Osteocyte (in vitro differentiated cells): ENCODE data around the gene CTDSP1. TPM values are rescaled to one million over a fixed set of nuclear protein-coding genes. Genes with fewer than 3 reads are reported as not detected.

Experiments used
- DNase-seq: peaks from one replicate; pipeline ENCODE4 v3.0.0; 2021; ENCODE audit warnings: mixed read lengths; ENCODE audit not compliant: unreplicated experiment; ENCODE audit errors: extremely low spot score
- H3K27ac Mint-ChIP-seq: one replicate; pipeline ENCODE4 v1.8.0; 2021; ENCODE audit warnings: mild to moderate bottlenecking, mixed read lengths; ENCODE audit not compliant: unreplicated experiment
- H3K27me3 Mint-ChIP-seq: one replicate; pipeline ENCODE4 v1.8.0; 2021; ENCODE audit warnings: mixed read lengths; ENCODE audit not compliant: unreplicated experiment
- H3K36me3 Mint-ChIP-seq: one replicate; pipeline ENCODE4 v1.8.0; 2021; ENCODE audit warnings: mixed read lengths; ENCODE audit not compliant: unreplicated experiment
- H3K4me1 Mint-ChIP-seq: one replicate; pipeline ENCODE4 v1.8.0; 2021; ENCODE audit warnings: mixed read lengths; ENCODE audit not compliant: unreplicated experiment
- H3K4me3 Mint-ChIP-seq: one replicate; pipeline ENCODE4 v1.8.0; 2021; ENCODE audit warnings: mild to moderate bottlenecking, moderate library complexity, mixed read lengths; ENCODE audit not compliant: unreplicated experiment
- H3K9me3 Mint-ChIP-seq: one replicate; pipeline ENCODE4 v1.8.0; 2021; ENCODE audit warnings: mixed read lengths; ENCODE audit not compliant: unreplicated experiment
- total RNA-seq: library from RNA; stranded (reverse); gene quantifications from 2 replicates; pipeline ENCODE4 v1.2.1, GENCODE V29; 2021
- TF ChIP-seq, protein P1 (sequence below): fragments of 200-600 bp; sonication (generic); IDR thresholded peaks from 2 replicates; pipeline ENCODE4 v1.5.0; 2021; ENCODE audit warnings: antibody characterized with exemption, mild to moderate bottlenecking, moderate library complexity

The CTDSP1 gene
- total RNA-seq, 1 donor from 2014 or later, result 131 TPM

DNA sequence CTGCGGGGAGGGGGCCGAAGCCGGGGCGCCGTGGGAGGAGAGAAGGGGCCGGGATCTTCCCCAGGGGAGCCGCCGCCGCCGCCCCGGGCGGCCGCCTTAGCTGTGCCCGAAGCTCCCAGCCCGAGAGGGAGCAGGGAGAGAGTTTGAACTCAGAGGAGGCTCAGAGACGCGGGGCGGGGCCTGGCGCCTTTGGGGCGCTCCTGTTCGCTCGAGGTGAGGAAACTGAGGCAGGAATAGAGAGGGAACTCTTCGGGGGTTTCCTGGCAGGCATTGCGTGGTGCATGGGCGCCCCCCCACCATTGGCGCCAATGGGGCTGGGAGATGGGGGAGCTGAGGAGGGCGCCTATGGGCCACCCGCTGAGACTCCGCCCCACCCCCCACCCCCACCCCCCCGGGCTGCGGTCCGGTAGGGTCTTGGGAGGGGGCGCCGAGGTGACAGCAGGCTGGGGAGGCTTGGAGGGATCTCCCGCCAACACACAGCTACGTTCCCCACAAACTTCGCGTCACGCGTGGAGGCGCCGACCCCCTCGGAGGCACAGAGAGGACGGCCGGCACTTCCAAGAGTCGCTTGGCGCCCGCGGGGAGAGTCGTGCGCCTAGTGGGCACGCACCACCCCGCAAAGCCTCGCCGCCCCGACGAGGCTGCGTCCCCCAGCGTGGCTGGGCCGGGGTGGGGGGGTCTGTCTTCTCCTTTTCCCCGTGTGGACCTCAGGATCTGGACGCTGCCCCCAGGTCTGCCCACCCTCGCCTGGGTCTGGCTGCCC lies 680 bp downstream of the CTDSP1 start:
- Mint-ChIP-seq H3K27ac (peak overlapping the region; percentile 89), H3K9me3 (no peaks in the 10 kb centered on the region), H3K4me1 (peaks cover 42% of the 10 kb centered on the region), H3K4me3 (peak overlapping the region; percentile 94), H3K36me3 (peaks cover 14% of the 10 kb centered on the region), H3K27me3 (no peaks in the 10 kb centered on the region)
- DNase-seq, result no peak
- TF ChIP-seq, protein P1, sequence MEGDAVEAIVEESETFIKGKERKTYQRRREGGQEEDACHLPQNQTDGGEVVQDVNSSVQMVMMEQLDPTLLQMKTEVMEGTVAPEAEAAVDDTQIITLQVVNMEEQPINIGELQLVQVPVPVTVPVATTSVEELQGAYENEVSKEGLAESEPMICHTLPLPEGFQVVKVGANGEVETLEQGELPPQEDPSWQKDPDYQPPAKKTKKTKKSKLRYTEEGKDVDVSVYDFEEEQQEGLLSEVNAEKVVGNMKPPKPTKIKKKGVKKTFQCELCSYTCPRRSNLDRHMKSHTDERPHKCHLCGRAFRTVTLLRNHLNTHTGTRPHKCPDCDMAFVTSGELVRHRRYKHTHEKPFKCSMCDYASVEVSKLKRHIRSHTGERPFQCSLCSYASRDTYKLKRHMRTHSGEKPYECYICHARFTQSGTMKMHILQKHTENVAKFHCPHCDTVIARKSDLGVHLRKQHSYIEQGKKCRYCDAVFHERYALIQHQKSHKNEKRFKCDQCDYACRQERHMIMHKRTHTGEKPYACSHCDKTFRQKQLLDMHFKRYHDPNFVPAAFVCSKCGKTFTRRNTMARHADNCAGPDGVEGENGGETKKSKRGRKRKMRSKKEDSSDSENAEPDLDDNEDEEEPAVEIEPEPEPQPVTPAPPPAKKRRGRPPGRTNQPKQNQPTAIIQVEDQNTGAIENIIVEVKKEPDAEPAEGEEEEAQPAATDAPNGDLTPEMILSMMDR, result no peak

DNA sequence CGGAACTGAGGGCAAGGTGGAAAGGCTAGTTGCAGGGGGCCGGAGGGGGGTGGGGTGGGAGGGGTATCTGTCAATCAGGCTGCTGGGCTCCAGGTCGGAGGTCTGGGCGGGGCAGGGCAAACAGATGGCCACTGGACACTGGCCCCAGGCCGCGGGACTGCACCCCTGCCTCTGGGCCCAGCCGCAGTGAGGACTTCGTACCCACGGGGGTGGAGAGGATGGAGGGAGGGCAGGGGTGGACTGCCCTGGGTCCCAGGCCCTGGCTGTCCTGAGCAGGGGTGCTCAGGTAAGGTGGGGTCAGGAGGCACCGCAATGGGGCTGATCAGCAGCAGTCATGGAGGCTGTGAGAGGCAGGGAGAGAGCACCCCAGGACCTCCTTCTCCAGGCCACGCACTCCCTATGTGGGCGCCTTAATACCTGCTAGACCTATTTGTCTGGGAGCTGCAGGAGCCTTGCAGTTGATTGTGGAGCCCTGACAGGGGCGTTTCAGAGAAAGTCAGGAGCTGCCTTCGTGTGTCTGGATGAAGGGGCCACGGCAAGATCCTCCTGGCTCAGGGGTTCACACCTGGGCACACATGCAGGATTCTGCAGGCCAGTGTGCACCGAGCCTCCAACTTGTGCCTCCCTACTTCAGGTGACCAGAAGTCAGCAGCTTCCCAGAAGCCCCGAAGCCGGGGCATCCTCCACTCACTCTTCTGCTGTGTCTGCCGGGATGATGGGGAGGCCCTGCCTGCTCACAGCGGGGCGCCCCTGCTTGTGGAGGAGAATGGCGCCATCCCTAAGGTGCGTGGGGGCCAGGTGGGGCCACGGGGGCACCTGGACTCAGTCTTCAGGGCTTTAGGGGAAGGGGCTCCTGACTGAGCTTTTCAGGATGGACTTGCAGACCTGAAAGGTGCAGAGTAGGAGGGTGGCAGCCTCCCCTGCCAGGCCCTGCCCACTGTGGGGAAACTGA lies 1.5 kb downstream of the CTDSP1 start:
- H3K4me1 Mint-ChIP-seq, result peaks cover 45% of the 10 kb centered on the region
- no peaks in the 10 kb centered on the region for H3K27me3 Mint-ChIP-seq
- no peak for DNase-seq
- TF ChIP-seq, protein P1, result no peak
- H3K9me3 Mint-ChIP-seq, result no peaks in the 10 kb centered on the region
- peak overlapping the region; percentile 18 for H3K27ac Mint-ChIP-seq
- H3K36me3 Mint-ChIP-seq, result peaks cover 14% of the 10 kb centered on the region
- H3K4me3 Mint-ChIP-seq, result peak overlapping the region; percentile 94

DNA sequence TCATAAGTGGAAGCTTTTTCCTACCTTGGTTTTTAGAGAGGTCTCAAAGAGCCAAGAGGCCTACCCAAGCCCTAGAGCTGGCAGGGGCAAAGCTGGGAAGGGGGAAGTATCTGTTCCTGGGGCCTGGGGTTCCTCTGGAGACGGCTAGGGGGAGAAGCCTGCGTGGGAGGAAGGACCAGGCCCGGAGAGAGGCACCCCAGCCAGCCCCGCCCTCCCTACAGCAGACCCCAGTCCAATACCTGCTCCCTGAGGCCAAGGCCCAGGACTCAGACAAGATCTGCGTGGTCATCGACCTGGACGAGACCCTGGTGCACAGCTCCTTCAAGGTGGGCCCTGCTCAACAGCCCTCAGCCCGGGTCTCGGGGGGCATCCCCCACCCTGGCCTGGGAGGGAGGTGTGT lies 2.2 kb downstream of the CTDSP1 start:
- TF ChIP-seq, protein P1, result no peak
- H3K4me3 Mint-ChIP-seq, result peak overlapping the region; percentile 94
- no peaks in the 10 kb centered on the region for H3K9me3 Mint-ChIP-seq
- H3K27me3 Mint-ChIP-seq, result no peaks in the 10 kb centered on the region
- H3K4me1 Mint-ChIP-seq, result peaks cover 47% of the 10 kb centered on the region
- DNase-seq, result no peak
- H3K36me3 Mint-ChIP-seq, result peaks cover 14% of the 10 kb centered on the region
- H3K27ac Mint-ChIP-seq, result peak overlapping the region; percentile 18

DNA sequence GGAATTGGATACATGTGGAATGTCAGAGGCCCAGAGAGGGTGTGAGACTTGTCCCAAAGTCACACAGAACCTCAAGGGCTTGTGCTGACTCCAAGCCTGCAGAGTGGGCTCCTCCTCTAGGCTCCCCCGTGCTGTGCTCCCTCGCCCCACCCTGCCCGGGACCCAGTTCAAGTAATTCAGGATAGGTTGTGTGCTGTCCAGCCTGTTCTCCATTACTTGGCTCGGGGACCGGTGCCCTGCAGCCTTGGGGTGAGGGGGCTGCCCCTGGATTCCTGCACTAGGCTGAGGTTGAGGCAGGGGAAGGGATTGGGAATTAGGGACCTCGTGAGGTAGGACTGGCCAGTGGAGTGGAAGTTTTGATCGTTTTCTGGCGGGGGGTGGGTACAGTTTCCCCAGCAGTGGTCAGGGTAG lies 2.8 kb downstream of the CTDSP1 start:
- no peak for DNase-seq
- peaks cover 14% of the 10 kb centered on the region for H3K36me3 Mint-ChIP-seq
- no peaks in the 10 kb centered on the region for H3K9me3 Mint-ChIP-seq
- H3K4me1 Mint-ChIP-seq, result peaks cover 45% of the 10 kb centered on the region
- peak overlapping the region; percentile 32 for H3K4me3 Mint-ChIP-seq
- TF ChIP-seq, protein P1, result no peak
- no peaks in the 10 kb centered on the region for H3K27me3 Mint-ChIP-seq
- H3K27ac Mint-ChIP-seq, result no peak overlapping the region
